Lung (tissue), 12 donors: ENCODE measurements around the gene SET. TPM values are rescaled to one million over a fixed set of nuclear protein-coding genes. Genes with fewer than 3 reads are reported as not detected.

Experiments used
- ATAC-seq: fragments of 200-7000 bp; cut with Tn5 transposase; one replicate; pipeline ENCODE4 v1.9.1; 2020; ENCODE audit warnings: moderate number of reproducible peaks; ENCODE audit not compliant: insufficient read depth, low FRiP score
- DNase-seq, 3 donors: peaks; one replicate each; pipeline ENCODE4 v3.0.0-alpha.2; 2013 to 2017
- H3K27ac ChIP-seq, 2 donors: one replicate each; pipeline ENCODE4 v1.5.1; 2013; ENCODE audit warnings: mild to moderate bottlenecking in 2 of 2, moderate library complexity in 2 of 2, control low read depth in 1 of 2, inconsistent platforms in 1 of 2, low read depth in 1 of 2, low read length in 1 of 2
- H3K27me3 ChIP-seq, 3 donors: one replicate each; pipeline ENCODE4 v1.5.1; 2013; ENCODE audit warnings: low read length in 2 of 3; ENCODE audit not compliant: control insufficient read depth in 3 of 3, insufficient read depth in 3 of 3
- H3K36me3 ChIP-seq, 4 donors: one replicate each; pipeline ENCODE4 v1.5.1; 2013; ENCODE audit warnings: low read length in 4 of 4, mild to moderate bottlenecking in 1 of 4, moderate library complexity in 1 of 4; ENCODE audit not compliant: control insufficient read depth in 4 of 4, insufficient read depth in 4 of 4
- H3K4me1 ChIP-seq, 5 donors: one replicate each; pipeline ENCODE4 v1.5.1; 2013; ENCODE audit warnings: low read length in 5 of 5, mild to moderate bottlenecking in 2 of 5, moderate library complexity in 1 of 5; ENCODE audit not compliant: control insufficient read depth in 5 of 5, insufficient read depth in 5 of 5
- H3K4me3 ChIP-seq: one replicate; pipeline ENCODE4 v1.5.1; 2013; ENCODE audit warnings: mild to moderate bottlenecking, control low read depth, moderate library complexity
- H3K9ac ChIP-seq, 2 donors: one replicate each; pipeline ENCODE4 v1.5.1; 2013; ENCODE audit warnings: low read length in 2 of 2, control low read depth in 1 of 2; ENCODE audit not compliant: insufficient read depth in 1 of 2
- H3K9me3 ChIP-seq, 4 donors: one replicate each; pipeline ENCODE4 v1.5.1; 2013; ENCODE audit warnings: low read length in 3 of 4, mild to moderate bottlenecking in 1 of 4, moderate library complexity in 1 of 4; ENCODE audit not compliant: control insufficient read depth in 4 of 4, insufficient read depth in 3 of 4
- CTCF ChIP-seq: IDR thresholded peaks from 2 replicates; pipeline ENCODE4 v1.5.1; 2012; ENCODE audit warnings: mild to moderate bottlenecking; ENCODE audit errors: control extremely low read depth, extremely low read depth
- WGBS, 2 donors: extraction: QIAGEN DNeasy Blood & Tissue Kit; methylation state at CpG; one replicate each; pipeline ENCODE4 v1.1.7; 2013; 5-methylcytosine and 5-hydroxymethylcytosine counted together
- polyA plus RNA-seq, 2 donors: library from polyadenylated mRNA; stranded (reverse); fragments of 200-250 nt; gene quantifications; one replicate each; pipeline ENCODE4 v1.2.1, GENCODE V29; 2013
- total RNA-seq, 2 donors: library from RNA; depleted of rRNA in 1 of 2; stranded (reverse); fragments of >200 nt in 1 of 2; gene quantifications; one replicate each; pipeline ENCODE4 v1.2.1, GENCODE V29; 2014 to 2021
- donor health status: control.
- donor health status: control.
- donor health status: Bipolar disorder and iron deficiency.
- donor health status: healthy.
- donor health status: DM: yes; HTN: yes; CAD: no.

SET gene
- total and polyA plus RNA-seq, 4 donors = 98.0 to 364 (median 189) TPM

GRCh38 chr9:128684325-128685199 is 4.5 kb upstream of the SET start:
- H3K27ac ChIP-seq = peak overlapping the region; percentile 62 to 96
- peaks cover 4 to 39% (median 10%) of the 10 kb centered on the region in 5 donors for H3K4me1 ChIP-seq

GRCh38 chr9:128685636-128686489 is 3.2 kb upstream of the SET start:
- ATAC-seq (no peak), DNase-seq (peak in 2 of 3 donors; percentile 46 to 59)
- Histone ChIP-seq H3K4me3 (no peak overlapping the region), H3K27ac (peak overlapping the region in 1 of 2 donors; percentile 96), H3K27me3 (no peaks in the 10 kb centered on the region), H3K36me3 (peaks cover 0 to 6% (median 0%) of the 10 kb centered on the region in 4 donors), H3K4me1 (peaks cover 4 to 42% (median 10%) of the 10 kb centered on the region in 5 donors), H3K9ac (peak overlapping the region in 1 of 2 donors; percentile 49), H3K9me3 (no peaks in the 10 kb centered on the region)
- TF ChIP-seq CTCF = no peak
- 50 to 53% methylated on average over 17 of the region's 17 CpGs for WGBS, 2 donors

More at GRCh38 chr9:128684325-128685199, 4.5 kb upstream of the SET start:
- Histone ChIP-seq H3K27me3 (no peaks in the 10 kb centered on the region), H3K9me3 (no peaks in the 10 kb centered on the region), H3K4me3 (peak overlapping the region; percentile 73), H3K36me3 (no peaks in the 10 kb centered on the region), H3K9ac (peak overlapping the region; percentile 70 to 93)
- peak; percentile 54 for ATAC-seq
- no peak for TF ChIP-seq CTCF
- WGBS, 2 donors = 3 to 5% methylated on average over 15 of the region's 15 CpGs
- peak; percentile 78 to 90 (median 79) for DNase-seq

GRCh38 chr9:128687453-128687852 is 1.6 kb upstream of the SET start:
- no peak overlapping the region for H3K9ac ChIP-seq
- no peak overlapping the region for H3K4me3 ChIP-seq
- H3K27me3 ChIP-seq = no peaks in the 10 kb centered on the region
- ATAC-seq (no peak), DNase-seq (no peak)
- TF ChIP-seq CTCF = no peak
- H3K9me3 ChIP-seq = no peaks in the 10 kb centered on the region
- peaks cover 9 to 50% (median 17%) of the 10 kb centered on the region in 5 donors for H3K4me1 ChIP-seq
- peaks cover 1 to 10% (median 5%) of the 10 kb centered on the region in 4 donors for H3K36me3 ChIP-seq
- peak overlapping the region in 1 of 2 donors; percentile 15 for H3K27ac ChIP-seq
- WGBS, 2 donors = 92 to 96% methylated on average over 4 of the region's 4 CpGs
